ENCODE data around the gene UMAD1. TPM values are rescaled to one million over a fixed set of nuclear protein-coding genes. Genes with fewer than 3 reads are reported as not detected.

Gene UMAD1
- total and polyA plus RNA-seq, 2 of the 13 experiments (the other 11 are each of a cell fraction or from before 2014, with no cell fraction given), result 16.8 to 17.6 TPM

GRCh38 chr7:7682861-7683260 lies 42.3 kb downstream of the UMAD1 start (continued):
- TF ChIP-seq MXD3 (CRISPR knock-in tag; IDR thresholded peaks at IDR 0.05) (no peak), NR2F1 (CRISPR knock-in tag; IDR thresholded peaks at IDR 0.05) (no peak), KMT2A (CRISPR knock-in tag; IDR thresholded peaks at IDR 0.05) (no peak), ZNF629 (CRISPR knock-in tag; conservative IDR thresholded peaks at IDR 0.05) (no peak), ARID2 (CRISPR knock-in tag; IDR thresholded peaks at IDR 0.05; ENCODE audit: borderline replicate concordance) (no peak), TCF12 (IDR thresholded peaks at IDR 0.05) (no peak), TCF12 (CRISPR knock-in tag; IDR thresholded peaks at IDR 0.05) (no peak), ZNF143 (CRISPR knock-in tag; IDR thresholded peaks at IDR 0.05) (no peak), RBM22 (optimal IDR thresholded peaks at IDR 0.05; ENCODE audit: low read length) (no peak), TBL1XR1 (IDR thresholded peaks at IDR 0.05; ENCODE audit: borderline replicate concordance, low read length, partially characterized antibody) (no peak)

- Histone ChIP-seq H3K9ac (ENCODE audit: insufficient read depth, low read depth, low read length) (no peak overlapping the region), H3K27ac (ENCODE audit: extremely low read length, insufficient read depth, low read length) (no peak overlapping the region), H4K20me1 (ENCODE audit: insufficient read depth, low read length) (no peaks in the 10 kb centered on the region), H3K27me3 (ENCODE audit: control insufficient read depth in 1 of 2, insufficient read depth in 2 of 2, low read length in 2 of 2) (no peaks in the 10 kb centered on the region), H3K4me2 (ENCODE audit: low read depth, low read length) (no peak overlapping the region), H3K9me3 (ENCODE audit: low read length) (no peaks in the 10 kb centered on the region), H2AFZ (ENCODE audit: low read length) (no peak overlapping the region), H3K79me2 (ENCODE audit: insufficient read depth, low read length) (no peaks in the 10 kb centered on the region), H3K4me3 (replicated peaks in 1 of 3; ENCODE audit: insufficient read depth in 1 of 3, low read depth in 2 of 3, low read length in 3 of 3) (no peak overlapping the region), H3K36me3 (replicated peaks in 1 of 2; ENCODE audit: control insufficient read depth in 1 of 2, insufficient read depth in 2 of 2, low read length in 2 of 2) (no peaks in the 10 kb centered on the region), H3K4me1 (ENCODE audit: insufficient read depth, low read length) (peaks cover 6% of the 10 kb centered on the region)
- no peak for FAIRE-seq
- ATAC-seq, result no peak
- in situ Hi-C loops (cut with HindIII; ENCODE audit: extremely low pct_ligation_motif_present, low pct_unique_long_range_greater_than_20kb) (no loop called here), intact Hi-C loops (cut with micrococcal nuclease; ENCODE audit: unreplicated experiment) (no loop called here)
- no TSS peak for BruUV-seq (replicated peaks)
- WGBS (ENCODE audit: low lambda C conversion rate), result 88% methylated on average over 2 of the region's 2 CpGs
- peak; percentile 38 for DNase-seq (ENCODE audit: low spot score)
- ChIA-PET POLR2A (no interaction called here), CTCF (ENCODE audit: low intra/inter-chr PET ratio, low total read pairs) (no interaction called here)
- no peak for TF ChIP-seq ZNF570 (CRISPR knock-in tag; IDR thresholded peaks at IDR 0.05; ENCODE audit: borderline replicate concordance)
- no peak for TF ChIP-seq ZFP36L1 (CRISPR knock-in tag; IDR thresholded peaks at IDR 0.05)
- no peak for TF ChIP-seq THAP8 (CRISPR knock-in tag; IDR thresholded peaks at IDR 0.05; ENCODE audit: borderline replicate concordance)
- TF ChIP-seq REST (IDR thresholded peaks at IDR 0.05; ENCODE audit: borderline replicate concordance in 1 of 2, low read depth in 1 of 2, low read length in 2 of 2), result no peak
- TF ChIP-seq NFE2L1 (CRISPR knock-in tag; IDR thresholded peaks at IDR 0.05; ENCODE audit: borderline replicate concordance), result no peak
- TF ChIP-seq LRRFIP1 (CRISPR knock-in tag; conservative IDR thresholded peaks at IDR 0.05), result no peak
Observed at GRCh38 chr7:7686811-7687508, 46.4 kb downstream of the UMAD1 start.
